Neuron (in vitro differentiated cells): Measurements from ENCODE around the gene CDC16.

Experiments
- H2AFZ ChIP-seq: one replicate; pipeline ENCODE4 v1.6.1; 2013; ENCODE audit warnings: low read depth, mild to moderate bottlenecking, inconsistent platforms, low read length, moderate library complexity
- H3K27me3 ChIP-seq: one replicate; pipeline ENCODE4 v1.6.1; 2013; ENCODE audit warnings: low read length; ENCODE audit not compliant: insufficient read depth
- H3K36me3 ChIP-seq: one replicate; pipeline ENCODE4 v1.6.1; 2013; ENCODE audit warnings: low read length; ENCODE audit not compliant: insufficient read depth
- H3K4me1 ChIP-seq: one replicate; pipeline ENCODE4 v1.6.1; 2013; ENCODE audit warnings: low read length; ENCODE audit not compliant: insufficient read depth
- H3K4me3 ChIP-seq: 2 replicates; pipeline ENCODE4 v1.5.1; 2013; ENCODE audit warnings: mild to moderate bottlenecking, low read length, moderate library complexity
- H3K9me3 ChIP-seq: one replicate; pipeline ENCODE4 v1.6.1; 2013; ENCODE audit warnings: low read length

The CDC16 gene

GRCh38 chr13:114279758-114280355, 45.2 kb downstream of the CDC16 start:
- H2AFZ ChIP-seq, result no peak overlapping the region
- H3K9me3 ChIP-seq, result no peaks in the 10 kb centered on the region
- peaks cover 41% of the 10 kb centered on the region for H3K36me3 ChIP-seq
- H3K4me1 ChIP-seq, result peaks cover 16% of the 10 kb centered on the region
- no peaks in the 10 kb centered on the region for H3K27me3 ChIP-seq
- H3K4me3 ChIP-seq, result no peak overlapping the region

- Histone ChIP-seq H3K4me1 (peaks cover 16% of the 10 kb centered on the region), H3K27me3 (no peaks in the 10 kb centered on the region), H3K9me3 (no peaks in the 10 kb centered on the region), H3K4me3 (peak within 1 kb of the TSS; percentile 96), H2AFZ (peak within 1 kb of the TSS; percentile 90), H3K36me3 (peaks cover 42% of the 10 kb centered on the region)
Observed at GRCh38 chr13:114281351-114282040, 46.8 kb downstream of the CDC16 start, which contains the start of gene UPF3A. TSS of gene UPF3A (plus strand) at chr13:114281601. CDS start at chr13:114281640, 39 bp downstream.

GRCh38 chr13:114282041-114282670, 47.5 kb downstream of the CDC16 start:
- H2AFZ ChIP-seq, result peak overlapping the region; percentile 90
- H3K9me3 ChIP-seq, result no peaks in the 10 kb centered on the region
- H3K4me3 ChIP-seq, result peak overlapping the region; percentile 96
- peaks cover 46% of the 10 kb centered on the region for H3K36me3 ChIP-seq
- H3K4me1 ChIP-seq, result peaks cover 16% of the 10 kb centered on the region
- no peaks in the 10 kb centered on the region for H3K27me3 ChIP-seq

- Histone ChIP-seq H3K27me3 (no peaks in the 10 kb centered on the region), H2AFZ (no peak overlapping the region), H3K36me3 (peaks cover 49% of the 10 kb centered on the region), H3K4me1 (peaks cover 16% of the 10 kb centered on the region), H3K4me3 (no peak overlapping the region), H3K9me3 (no peaks in the 10 kb centered on the region)
Observed at GRCh38 chr13:114283576-114283975, 48.9 kb downstream of the CDC16 start.

GRCh38 chr13:114284680-114285079, 50.0 kb downstream of the CDC16 start:
- H3K36me3 ChIP-seq, result peaks cover 56% of the 10 kb centered on the region
- H2AFZ ChIP-seq, result no peak overlapping the region
- H3K4me1 ChIP-seq, result peaks cover 16% of the 10 kb centered on the region
- no peak overlapping the region for H3K4me3 ChIP-seq
- no peaks in the 10 kb centered on the region for H3K27me3 ChIP-seq
- no peaks in the 10 kb centered on the region for H3K9me3 ChIP-seq

GRCh38 chr13:114285166-114285808, 50.6 kb downstream of the CDC16 start:
- no peaks in the 10 kb centered on the region for H3K9me3 ChIP-seq
- H3K4me1 ChIP-seq, result peaks cover 12% of the 10 kb centered on the region
- peaks cover 62% of the 10 kb centered on the region for H3K36me3 ChIP-seq
- H2AFZ ChIP-seq, result no peak overlapping the region
- H3K27me3 ChIP-seq, result no peaks in the 10 kb centered on the region
- H3K4me3 ChIP-seq, result no peak overlapping the region

- H3K27me3 ChIP-seq, result no peaks in the 10 kb centered on the region
- no peak overlapping the region for H2AFZ ChIP-seq
- peaks cover 67% of the 10 kb centered on the region for H3K36me3 ChIP-seq
- H3K9me3 ChIP-seq, result no peaks in the 10 kb centered on the region
- no peak overlapping the region for H3K4me3 ChIP-seq
- peaks cover 5% of the 10 kb centered on the region for H3K4me1 ChIP-seq
Observed at GRCh38 chr13:114286808-114287207, 52.1 kb downstream of the CDC16 start.

- Histone ChIP-seq H2AFZ (no peak overlapping the region), H3K4me3 (no peak overlapping the region), H3K9me3 (no peaks in the 10 kb centered on the region), H3K4me1 (peaks cover 2% of the 10 kb centered on the region), H3K27me3 (no peaks in the 10 kb centered on the region), H3K36me3 (peaks cover 76% of the 10 kb centered on the region)
Observed at GRCh38 chr13:114288157-114288591, 53.5 kb downstream of the CDC16 start.

GRCh38 chr13:114296448-114296847, 61.8 kb downstream of the CDC16 start:
- peaks cover 64% of the 10 kb centered on the region for H3K36me3 ChIP-seq
- no peak overlapping the region for H3K4me3 ChIP-seq
- H3K27me3 ChIP-seq, result no peaks in the 10 kb centered on the region
- H3K9me3 ChIP-seq, result no peaks in the 10 kb centered on the region
- H2AFZ ChIP-seq, result no peak overlapping the region
- H3K4me1 ChIP-seq, result no peaks in the 10 kb centered on the region

GRCh38 chr13:114296902-114297301, 62.2 kb downstream of the CDC16 start:
- Histone ChIP-seq H3K4me1 (no peaks in the 10 kb centered on the region), H3K27me3 (no peaks in the 10 kb centered on the region), H3K4me3 (no peak overlapping the region), H2AFZ (no peak overlapping the region), H3K36me3 (peaks cover 67% of the 10 kb centered on the region), H3K9me3 (no peaks in the 10 kb centered on the region)

GRCh38 chr13:114298866-114299265, 64.2 kb downstream of the CDC16 start:
- Histone ChIP-seq H3K4me1 (no peaks in the 10 kb centered on the region), H3K9me3 (no peaks in the 10 kb centered on the region), H2AFZ (no peak overlapping the region), H3K4me3 (no peak overlapping the region), H3K27me3 (no peaks in the 10 kb centered on the region), H3K36me3 (peaks cover 68% of the 10 kb centered on the region)

GRCh38 chr13:114299604-114300305, 65.1 kb downstream of the CDC16 start:
- Histone ChIP-seq H3K27me3 (no peaks in the 10 kb centered on the region), H3K4me3 (no peak overlapping the region), H3K4me1 (no peaks in the 10 kb centered on the region), H2AFZ (no peak overlapping the region), H3K36me3 (peaks cover 75% of the 10 kb centered on the region), H3K9me3 (no peaks in the 10 kb centered on the region)
